ENCODE measurements around the gene TRIOBP. TPM values are rescaled to one million over a fixed set of nuclear protein-coding genes. Genes with fewer than 3 reads are reported as not detected.

The TRIOBP gene
- total RNA-seq, 1 donor from 2014 or later = 40.3 TPM

- peaks cover 9% of the 10 kb centered on the region for H3K36me3 ChIP-seq (ENCODE audit: control insufficient read depth, insufficient read depth, low read length)
- TF ChIP-seq CTCF (IDR thresholded peaks at IDR 0.05; ENCODE audit: insufficient read depth, low read length, severe bottlenecking) = peak; percentile 95
- no peaks in the 10 kb centered on the region for H3K27me3 ChIP-seq (ENCODE audit: control insufficient read depth, insufficient read depth, low read length)
- DNase-seq (ENCODE audit: low read depth) (peak; percentile 44), FAIRE-seq (no peak)
- peak overlapping the region; percentile 13 for H3K4me3 ChIP-seq (ENCODE audit: low read depth, low read length)
These were observed 121.0 kb downstream of the TRIOBP start for GRCh38 chr22:37817705-37818408.

- FAIRE-seq = no peak
- peak; percentile 22 for DNase-seq (ENCODE audit: low read depth)
- TF ChIP-seq CTCF (IDR thresholded peaks at IDR 0.05; ENCODE audit: insufficient read depth, low read length, severe bottlenecking) = peak; percentile 60
- Histone ChIP-seq H3K36me3 (ENCODE audit: control insufficient read depth, insufficient read depth, low read length) (peaks cover 6% of the 10 kb centered on the region), H3K4me3 (ENCODE audit: low read depth, low read length) (peak overlapping the region; percentile 25), H3K27me3 (ENCODE audit: control insufficient read depth, insufficient read depth, low read length) (no peaks in the 10 kb centered on the region)
These were observed 121.7 kb downstream of the TRIOBP start for GRCh38 chr22:37818409-37819104.

GRCh38 chr22:37819105-37819433, 122.2 kb downstream of the TRIOBP start:
- no peak overlapping the region for H3K4me3 ChIP-seq (ENCODE audit: low read depth, low read length)
- DNase-seq (ENCODE audit: low read depth) (no peak), FAIRE-seq (no peak)
- H3K36me3 ChIP-seq (ENCODE audit: control insufficient read depth, insufficient read depth, low read length) = peaks cover 6% of the 10 kb centered on the region
- H3K27me3 ChIP-seq (ENCODE audit: control insufficient read depth, insufficient read depth, low read length) = no peaks in the 10 kb centered on the region
- TF ChIP-seq CTCF (IDR thresholded peaks at IDR 0.05; ENCODE audit: insufficient read depth, low read length, severe bottlenecking) = no peak

- DNase-seq (ENCODE audit: low read depth) (no peak), FAIRE-seq (no peak)
- H3K36me3 ChIP-seq (ENCODE audit: control insufficient read depth, insufficient read depth, low read length) = peaks cover 4% of the 10 kb centered on the region
- no peaks in the 10 kb centered on the region for H3K27me3 ChIP-seq (ENCODE audit: control insufficient read depth, insufficient read depth, low read length)
- H3K4me3 ChIP-seq (ENCODE audit: low read depth, low read length) = no peak overlapping the region
- no peak for TF ChIP-seq CTCF (IDR thresholded peaks at IDR 0.05; ENCODE audit: insufficient read depth, low read length, severe bottlenecking)
These were observed 123.5 kb downstream of the TRIOBP start for GRCh38 chr22:37820350-37820749.

- no peak for DNase-seq (ENCODE audit: low read depth)
- TF ChIP-seq CTCF (IDR thresholded peaks at IDR 0.05; ENCODE audit: insufficient read depth, low read length, severe bottlenecking) = no peak
- peaks cover 1% of the 10 kb centered on the region for H3K36me3 ChIP-seq (ENCODE audit: control insufficient read depth, insufficient read depth, low read length)
- no peak for FAIRE-seq
- no peaks in the 10 kb centered on the region for H3K27me3 ChIP-seq (ENCODE audit: control insufficient read depth, insufficient read depth, low read length)
- no peak overlapping the region for H3K4me3 ChIP-seq (ENCODE audit: low read depth, low read length)
These were observed 125.4 kb downstream of the TRIOBP start for GRCh38 chr22:37822079-37822833.

Measured in bronchial epithelial cell (primary cell).